Muscle of arm (tissue), 14 donors: ENCODE data around the gene PRRT1B. TPM values are rescaled to one million over a fixed set of nuclear protein-coding genes. Genes with fewer than 3 reads are reported as not detected.
A peak's percentile ranks its signal among the peaks of the same experiment; 100 is the strongest.
"Not testable (repeated sequence)": the region's sequence is repeated elsewhere in the genome, so short reads cannot be mapped to it uniquely, and the experiment has no call there.

Source experiments
- DNase-seq: peaks from one replicate; pipeline ENCODE4 v3.0.0-alpha.2; 2013
- long read RNA-seq, 11 donors: transcript quantifications; one replicate each; lab custom pipeline, GENCODE V29; 2026
- polyA plus RNA-seq, 12 donors: library from polyadenylated mRNA; unstranded; fragments of 120-200 nt; gene quantifications; one replicate each; pipeline ENCODE4 v1.2.1, GENCODE V29; 2013; ENCODE audit not compliant: insufficient read length in 12 of 12

The PRRT1B gene
- under 1 TPM in 2 of 12 donors, not detected in 10; 0.09 to 0.17 TPM for polyA plus RNA-seq
- long read RNA-seq, donor 1 = 0 reads
- long read RNA-seq, donor 2 = 0 reads
- long read RNA-seq, donor 3 = 0 reads
- long read RNA-seq, donor 4 = 0 reads
- long read RNA-seq, donor 5 = 0 reads
- long read RNA-seq, donor 6 = 0 reads
- long read RNA-seq, donor 7 = 0 reads
- long read RNA-seq, donor 8, partial matches to known transcripts = 12 of 12 reads
- long read RNA-seq, donor 8, other reads (novel, unspliced or antisense) = 0 of 12 reads
- long read RNA-seq, donor 9 = 0 reads
- long read RNA-seq, donor 10, partial matches to known transcripts = 17 of 17 reads
- long read RNA-seq, donor 10, other reads (novel, unspliced or antisense) = 0 of 17 reads
- long read RNA-seq, donor 11 = 0 reads

- no peak for DNase-seq
These were observed at the start of gene PRRT1B for GRCh38 chr9:131545003-131545785. TSS of gene PRRT1B (plus strand) at chr9:131545523. CDS start at chr9:131545616, 93 bp downstream.

GRCh38 chr9:131495785-131496184 is 49.5 kb upstream of the PRRT1B start:
- DNase-seq = no peak

- no peak for DNase-seq
These were observed 48.4 kb upstream of the PRRT1B start for GRCh38 chr9:131496844-131497405.

- no peak for DNase-seq
These were observed 46.0 kb upstream of the PRRT1B start for GRCh38 chr9:131499254-131499767.

- no peak for DNase-seq
These were observed 44.9 kb upstream of the PRRT1B start for GRCh38 chr9:131500377-131500776.

- no peak for DNase-seq
These were observed 44.3 kb upstream of the PRRT1B start for GRCh38 chr9:131500939-131501541.

GRCh38 chr9:131502781-131503625 is 42.3 kb upstream of the PRRT1B start, which contains the start of gene POMT1:
TSS of gene POMT1 (plus strand) at chr9:131502918. CDS start at chr9:131504219, 1,301 bp downstream.
- DNase-seq = peak; percentile 87

GRCh38 chr9:131503626-131504465 is 41.5 kb upstream of the PRRT1B start:
- DNase-seq = no peak

- no peak for DNase-seq
These were observed 40.3 kb upstream of the PRRT1B start for GRCh38 chr9:131505012-131505411.

- no peak for DNase-seq
These were observed 33.9 kb upstream of the PRRT1B start for GRCh38 chr9:131511416-131511815.

- DNase-seq = no peak
These were observed 33.4 kb upstream of the PRRT1B start for GRCh38 chr9:131511880-131512279.

GRCh38 chr9:131513177-131513576 is 32.1 kb upstream of the PRRT1B start:
- no peak for DNase-seq

GRCh38 chr9:131515559-131516031 is 29.7 kb upstream of the PRRT1B start:
- not testable (repeated sequence) for DNase-seq

- DNase-seq = no peak
These were observed 29.2 kb upstream of the PRRT1B start for GRCh38 chr9:131516100-131516499.

- DNase-seq = no peak
These were observed 28.4 kb upstream of the PRRT1B start for GRCh38 chr9:131516930-131517329.

- no peak for DNase-seq
These were observed 27.5 kb upstream of the PRRT1B start for GRCh38 chr9:131517761-131518190.

GRCh38 chr9:131518553-131518952 is 26.8 kb upstream of the PRRT1B start:
- no peak for DNase-seq

GRCh38 chr9:131520503-131520902 is 24.8 kb upstream of the PRRT1B start:
- no peak for DNase-seq

GRCh38 chr9:131521203-131521602 is 24.1 kb upstream of the PRRT1B start:
- DNase-seq = no peak

- DNase-seq = no peak
These were observed 23.5 kb upstream of the PRRT1B start for GRCh38 chr9:131521822-131522221.
